H9 (cell line): ENCODE data around the gene ADGRL3. TPM values are rescaled to one million over a fixed set of nuclear protein-coding genes. Genes with fewer than 3 reads are reported as not detected.
"Not testable (repeated sequence)": the region's sequence is repeated elsewhere in the genome, so short reads cannot be mapped to it uniquely, and the experiment has no call there.

Experiments
- DNase-seq: peaks from one replicate; pipeline ENCODE4 v3.0.0-alpha.2; 2017
- H2AFZ ChIP-seq: one replicate; pipeline ENCODE4 v1.6.1; 2013; ENCODE audit warnings: mild to moderate bottlenecking, low read length, control low read depth, moderate library complexity
- H2AK5ac ChIP-seq: 2 replicates; pipeline ENCODE4 v1.6.1; 2013; ENCODE audit warnings: low read length, control low read depth, mixed read lengths; ENCODE audit not compliant: insufficient read length
- H2BK120ac ChIP-seq: one replicate; pipeline ENCODE4 v1.6.1; 2013; ENCODE audit warnings: low read depth, mild to moderate bottlenecking, low read length, control low read depth, inconsistent platforms; ENCODE audit not compliant: poor library complexity, severe bottlenecking
- H2BK12ac ChIP-seq: 2 replicates; pipeline ENCODE4 v1.6.1; 2013; ENCODE audit warnings: low read length, control low read depth, mixed read lengths, low read depth; ENCODE audit not compliant: insufficient read length
- H2BK15ac ChIP-seq: 2 replicates; pipeline ENCODE4 v1.6.1; 2013; ENCODE audit warnings: low read depth, low read length, control low read depth
- H2BK20ac ChIP-seq: one replicate; pipeline ENCODE4 v1.6.1; 2013; ENCODE audit warnings: low read depth, mild to moderate bottlenecking, low read length, control low read depth, inconsistent platforms; ENCODE audit not compliant: poor library complexity, severe bottlenecking
- H2BK5ac ChIP-seq: 2 replicates; pipeline ENCODE4 v1.6.1; 2013; ENCODE audit warnings: low read length, control low read depth, mixed read lengths; ENCODE audit not compliant: insufficient read length
- H3K14ac ChIP-seq: 2 replicates; pipeline ENCODE4 v1.6.1; 2013; ENCODE audit warnings: low read length, control low read depth; ENCODE audit not compliant: insufficient read depth
- H3K18ac ChIP-seq: 2 replicates; pipeline ENCODE4 v1.6.1; 2013; ENCODE audit warnings: low read depth, mild to moderate bottlenecking, mixed read lengths, low read length, control low read depth; ENCODE audit not compliant: insufficient read length
- H3K23ac ChIP-seq: 2 replicates; pipeline ENCODE4 v1.6.1; 2013; ENCODE audit warnings: low read length, control low read depth, mixed read lengths, low read depth; ENCODE audit not compliant: insufficient read length
- H3K23me2 ChIP-seq: 2 replicates; pipeline ENCODE4 v1.6.1; 2013; ENCODE audit warnings: low read depth, mild to moderate bottlenecking, mixed read lengths, low read length, control low read depth; ENCODE audit not compliant: insufficient read length, poor library complexity, severe bottlenecking
- H3K27ac ChIP-seq: 2 replicates; pipeline ENCODE4 v1.5.1; 2013; ENCODE audit warnings: low read length, control low read depth, mixed read lengths, low read depth; ENCODE audit not compliant: insufficient read length
- H3K27me3 ChIP-seq: 2 replicates; pipeline ENCODE4 v1.6.1; 2013; ENCODE audit warnings: low read length, control low read depth, inconsistent platforms; ENCODE audit not compliant: insufficient read depth
- H3K4ac ChIP-seq: 2 replicates; pipeline ENCODE4 v1.6.1; 2013; ENCODE audit warnings: low read depth, mild to moderate bottlenecking, control low read depth, inconsistent platforms, low read length, moderate library complexity
- H3K4me1 ChIP-seq: 2 replicates; pipeline ENCODE4 v1.6.1; 2013; ENCODE audit warnings: low read length, control low read depth, inconsistent platforms; ENCODE audit not compliant: insufficient read depth
- H3K4me2 ChIP-seq: 2 replicates; pipeline ENCODE4 v1.6.1; 2013; ENCODE audit warnings: low read length, control low read depth, mixed read lengths; ENCODE audit not compliant: insufficient read length, insufficient read depth
- H3K56ac ChIP-seq: 2 replicates; pipeline ENCODE4 v1.6.1; 2013; ENCODE audit warnings: low read depth, mild to moderate bottlenecking, mixed read lengths, low read length, control low read depth; ENCODE audit not compliant: insufficient read length
- H3K79me1 ChIP-seq: 2 replicates; pipeline ENCODE4 v1.6.1; 2013; ENCODE audit warnings: low read depth, mild to moderate bottlenecking, moderate library complexity, low read length, control low read depth, inconsistent platforms; ENCODE audit not compliant: insufficient read depth, poor library complexity, severe bottlenecking
- H3K79me2 ChIP-seq: 2 replicates; pipeline ENCODE4 v1.6.1; 2013; ENCODE audit warnings: low read length, control low read depth, inconsistent platforms; ENCODE audit not compliant: insufficient read depth
- H3K9ac ChIP-seq: 2 replicates; pipeline ENCODE4 v1.6.1; 2013; ENCODE audit warnings: low read length, control low read depth, mixed read lengths; ENCODE audit not compliant: insufficient read length; ENCODE audit errors: extremely low read depth
- H3K9me3 ChIP-seq: one replicate; pipeline ENCODE4 v1.6.1; 2013; ENCODE audit warnings: low read depth, low read length, inconsistent platforms; ENCODE audit not compliant: control insufficient read depth
- H3T11ph ChIP-seq: one replicate; pipeline ENCODE4 v1.6.1; 2013; ENCODE audit warnings: mild to moderate bottlenecking, low read length, control low read depth, inconsistent platforms
- H4K20me1 ChIP-seq: one replicate; pipeline ENCODE4 v1.6.1; 2013; ENCODE audit not compliant: control insufficient read depth, insufficient read length, insufficient read depth
- H4K5ac ChIP-seq: 2 replicates; pipeline ENCODE4 v1.6.1; 2013; ENCODE audit warnings: low read depth, mild to moderate bottlenecking, mixed read lengths, low read length, control low read depth; ENCODE audit not compliant: insufficient read length
- H4K8ac ChIP-seq: replicated peaks from 2 replicates; pipeline ENCODE4 v1.6.1; 2013; ENCODE audit warnings: low read length, control low read depth, mixed read lengths, low read depth; ENCODE audit not compliant: insufficient read length
- H4K91ac ChIP-seq: 2 replicates; pipeline ENCODE4 v1.6.1; 2013; ENCODE audit warnings: low read depth, mild to moderate bottlenecking, moderate library complexity, mixed read lengths, low read length, control low read depth; ENCODE audit not compliant: insufficient read length
- H3K27ac Mint-ChIP-seq, 3 experiments: 2 replicates in 2 of 3; 3 replicates in 1 of 3; pipeline ENCODE4 v1.8.0; 2020 to 2021; ENCODE audit warnings: mixed read lengths in 3 of 3, mild to moderate bottlenecking in 1 of 3, moderate library complexity in 1 of 3
- H3K27me3 Mint-ChIP-seq: 2 replicates; pipeline ENCODE4 v1.8.0; 2021; ENCODE audit warnings: low read depth, mild to moderate bottlenecking, moderate library complexity, mixed read lengths
- H3K36me3 Mint-ChIP-seq, 3 experiments: 2 replicates in 2 of 3; 3 replicates in 1 of 3; pipeline ENCODE4 v1.8.0; 2020 to 2021; ENCODE audit warnings: low read depth in 3 of 3, mixed read lengths in 3 of 3; ENCODE audit not compliant: insufficient read depth in 1 of 3
- H3K4me1 Mint-ChIP-seq, 2 experiments: 2 replicates each; pipeline ENCODE4 v1.8.0; 2020; ENCODE audit warnings: mixed read lengths in 2 of 2
- H3K4me3 Mint-ChIP-seq, 2 experiments: 2 replicates in 1 of 2; 3 replicates in 1 of 2; pipeline ENCODE4 v1.8.0; 2020 to 2021; ENCODE audit warnings: mild to moderate bottlenecking in 2 of 2, mixed read lengths in 2 of 2, moderate library complexity in 1 of 2
- H3K9me3 Mint-ChIP-seq, 2 experiments: 2 replicates in 1 of 2; 3 replicates in 1 of 2; pipeline ENCODE4 v1.8.0; 2020; ENCODE audit warnings: mild to moderate bottlenecking in 2 of 2, mixed read lengths in 2 of 2, moderate library complexity in 1 of 2
- CTCF ChIP-seq: fragments of 200-600 bp; sonication (generic); conservative IDR thresholded peaks from 3 replicates; pipeline ENCODE4 v1.8.0; 2021; ENCODE audit warnings: antibody characterized with exemption, mild to moderate bottlenecking
- WGBS: extraction: QIAGEN DNeasy Blood & Tissue Kit; methylation state at CpG from one replicate; pipeline ENCODE4 v1.1.7; 2013; ENCODE audit warnings: missing lambda C conversion rate, low lambda C conversion rate, mixed read lengths; ENCODE audit not compliant: insufficient read length; ENCODE audit errors: extremely low coverage; 5-methylcytosine and 5-hydroxymethylcytosine counted together
- total RNA-seq: library from RNA; stranded (reverse); gene quantifications from 2 replicates; pipeline ENCODE4 v1.2.1, GENCODE V29; 2021

ADGRL3 gene
- total RNA-seq, 1 experiment from 2014 or later: 5.9 TPM

GRCh38 chr4:61851126-61851525 is 651.0 kb downstream of the ADGRL3 start:
- no peaks in the 10 kb centered on the region for H3K27me3 ChIP-seq
- H3K9me3 Mint-ChIP-seq: peaks cover 8 to 15% of the 10 kb centered on the region in 2 experiments
- no peaks in the 10 kb centered on the region for H4K20me1 ChIP-seq
- H4K8ac ChIP-seq: no peak overlapping the region
- H3K9ac ChIP-seq: no peak overlapping the region
- peaks cover 3% of the 10 kb centered on the region; the same call in 1 of the 2 replicates for H3K4me1 ChIP-seq
- peaks cover 23 to 25% of the 10 kb centered on the region in 2 experiments for H3K4me1 Mint-ChIP-seq
- H4K91ac ChIP-seq: no peak overlapping the region
- no peak for TF ChIP-seq CTCF
- H2BK20ac ChIP-seq: no peak overlapping the region
- H2BK12ac ChIP-seq: no peak overlapping the region
- no peak overlapping the region for H3K4me2 ChIP-seq
- DNase-seq: no peak
- no peak overlapping the region for H3K14ac ChIP-seq
- H2AK5ac ChIP-seq: no peak overlapping the region
- no peaks in the 10 kb centered on the region for H3K79me1 ChIP-seq
- no peaks in the 10 kb centered on the region for H3K23me2 ChIP-seq
- H3K18ac ChIP-seq: no peak overlapping the region
- no peak overlapping the region for H2BK15ac ChIP-seq
- no peak overlapping the region for H3K4me3 Mint-ChIP-seq
- H2BK120ac ChIP-seq: no peak overlapping the region
- peaks cover 3 to 26% (median 5%) of the 10 kb centered on the region in 3 experiments for H3K36me3 Mint-ChIP-seq
- no peak overlapping the region for H3T11ph ChIP-seq
- H3K4ac ChIP-seq: no peak overlapping the region
- H3K27me3 Mint-ChIP-seq: no peaks in the 10 kb centered on the region
- H3K23ac ChIP-seq: no peak overlapping the region
- H3K27ac Mint-ChIP-seq: no peak overlapping the region
- no peak overlapping the region for H2AFZ ChIP-seq
- no peaks in the 10 kb centered on the region for H3K9me3 ChIP-seq
- no peak overlapping the region for H3K56ac ChIP-seq
- H2BK5ac ChIP-seq: no peak overlapping the region
- no peak overlapping the region for H4K5ac ChIP-seq
- WGBS: no CpG with 5 or more reads among the region's 3 CpGs
- H3K79me2 ChIP-seq: no peaks in the 10 kb centered on the region
- no peak overlapping the region for H3K27ac ChIP-seq

GRCh38 chr4:61852105-61852504 is 652.0 kb downstream of the ADGRL3 start:
- H3K4me2 ChIP-seq, H3K4me1 ChIP-seq, H2BK120ac ChIP-seq, H2BK12ac ChIP-seq, H3K4me3 Mint-ChIP-seq, H3T11ph ChIP-seq, H3K9me3 ChIP-seq, H2BK5ac ChIP-seq, H3K4ac ChIP-seq, H3K79me2 ChIP-seq, H2AFZ ChIP-seq, H3K9me3 Mint-ChIP-seq, H4K8ac ChIP-seq, H3K27me3 Mint-ChIP-seq, H4K20me1 ChIP-seq, H3K27ac Mint-ChIP-seq, H3K79me1 ChIP-seq, H2BK15ac ChIP-seq, H2AK5ac ChIP-seq, H2BK20ac ChIP-seq, H3K9ac ChIP-seq, H3K23me2 ChIP-seq, H3K18ac ChIP-seq, H3K14ac ChIP-seq, H3K27me3 ChIP-seq, H3K56ac ChIP-seq, DNase-seq, H4K91ac ChIP-seq, H3K27ac ChIP-seq, H3K23ac ChIP-seq, H4K5ac ChIP-seq: not testable (repeated sequence)
- Mint-ChIP-seq H3K36me3 (peaks cover 0 to 18% (median 2%) of the 10 kb centered on the region in 3 experiments; a peak in 5 of 7 replicates), H3K4me1 (peaks cover 23 to 25% of the 10 kb centered on the region in 2 experiments)
- no CpG with 5 or more reads among the region's 5 CpGs for WGBS
